GM23248 (cell line): ENCODE results near the gene PHLDA3. TPM values are rescaled to one million over a fixed set of nuclear protein-coding genes. Genes with fewer than 3 reads are reported as not detected.

Source experiments
- DNase-seq: peaks from one replicate; pipeline ENCODE4 v3.0.0-alpha.2; 2015
- H2AFZ ChIP-seq: fragments of 200-600 bp; sonication (generic); 2 replicates; pipeline ENCODE4 v1.6.1; 2016; ENCODE audit warnings: antibody characterized with exemption
- H3F3A ChIP-seq: fragments of 200-600 bp; sonication (generic); 2 replicates; pipeline ENCODE4 v1.6.1; 2016; ENCODE audit warnings: mild to moderate bottlenecking, antibody characterized with exemption, mixed run types; ENCODE audit not compliant: insufficient read depth
- H3K27ac ChIP-seq: fragments of 200-600 bp; sonication (generic); 2 replicates; pipeline ENCODE4 v1.5.1; 2016; ENCODE audit warnings: mild to moderate bottlenecking
- H3K27me3 ChIP-seq: fragments of 200-600 bp; sonication (generic); replicated peaks from 2 replicates; pipeline ENCODE4 v1.6.1; 2016; ENCODE audit warnings: mild to moderate bottlenecking; ENCODE audit not compliant: insufficient read depth
- H3K36me3 ChIP-seq: fragments of 200-600 bp; sonication (generic); 2 replicates; pipeline ENCODE4 v1.6.1; 2016; ENCODE audit warnings: low read depth, mild to moderate bottlenecking
- H3K4me1 ChIP-seq: fragments of 200-600 bp; sonication (generic); 2 replicates; pipeline ENCODE4 v1.6.1; 2016; ENCODE audit warnings: mild to moderate bottlenecking; ENCODE audit not compliant: insufficient read depth
- H3K4me2 ChIP-seq: fragments of 200-600 bp; sonication (generic); one replicate; pipeline ENCODE4 v1.6.1; 2016; ENCODE audit warnings: mild to moderate bottlenecking; ENCODE audit not compliant: unreplicated experiment
- H3K4me3 ChIP-seq: fragments of 200-600 bp; sonication (generic); 2 replicates; pipeline ENCODE4 v1.5.1; 2016; ENCODE audit warnings: mild to moderate bottlenecking
- H3K79me2 ChIP-seq: fragments of 200-600 bp; sonication (generic); 2 replicates; pipeline ENCODE4 v1.6.1; 2016; ENCODE audit warnings: mild to moderate bottlenecking; ENCODE audit not compliant: insufficient read depth
- H3K9ac ChIP-seq: fragments of 200-600 bp; sonication (generic); 2 replicates; pipeline ENCODE4 v1.6.1; 2016; ENCODE audit warnings: mild to moderate bottlenecking
- H3K9me2 ChIP-seq: fragments of 200-600 bp; sonication (generic); 2 replicates; pipeline ENCODE4 v1.6.1; 2016; ENCODE audit warnings: mixed run types, mild to moderate bottlenecking, moderate library complexity; ENCODE audit not compliant: insufficient read depth
- H3K9me3 ChIP-seq: fragments of 200-600 bp; sonication (generic); one replicate; pipeline ENCODE4 v1.6.1; 2017; ENCODE audit warnings: low read depth
- H4K20me1 ChIP-seq: fragments of 200-600 bp; sonication (generic); 2 replicates; pipeline ENCODE4 v1.6.0; 2016; ENCODE audit not compliant: insufficient read depth
- EZH2 ChIP-seq: fragments of 200-600 bp; sonication (generic); IDR thresholded peaks from 2 replicates; pipeline ENCODE4 v1.6.1; 2018; ENCODE audit warnings: antibody characterized with exemption, mild to moderate bottlenecking; ENCODE audit not compliant: insufficient read depth, poor library complexity, severe bottlenecking
- EZH2phosphoT487 ChIP-seq: fragments of 200-600 bp; sonication (generic); IDR thresholded peaks from 2 replicates; pipeline ENCODE4 v1.6.1; 2018; ENCODE audit warnings: antibody characterized with exemption, moderate library complexity, mild to moderate bottlenecking, low read depth; ENCODE audit not compliant: insufficient read depth
- WGBS, 2 experiments: methylation state at CpG; one replicate each; pipeline ENCODE4 v1.1.6; 2015 to 2017; ENCODE audit warnings: low lambda C conversion rate in 2 of 2, low coverage in 1 of 2; ENCODE audit errors: missing lambda C conversion rate in 2 of 2; 5-methylcytosine and 5-hydroxymethylcytosine counted together
- in situ Hi-C: fragments of 300-500 bp; cut with MboI; formaldehyde crosslinking; loops from 2 replicates; pipeline ENCODE4 v1.15.0; 2020
- polyA plus RNA-seq: library from polyadenylated mRNA; unstranded; fragments of >200 nt; fragmentation: Nextera tagmentation; extraction: Ambion mirVana; gene quantifications from 2 replicates; pipeline ENCODE4 v1.2.1, GENCODE V29; 2016
- total RNA-seq: library from RNA; depleted of rRNA; stranded (reverse); fragments of >200 nt; shearing (Covaris generic); gene quantifications from 2 replicates; pipeline ENCODE4 v1.2.3, GENCODE V29; 2014

PHLDA3 gene
- total and polyA plus RNA-seq, 2 experiments from 2014 or later, result 112 to 162 TPM

DNA sequence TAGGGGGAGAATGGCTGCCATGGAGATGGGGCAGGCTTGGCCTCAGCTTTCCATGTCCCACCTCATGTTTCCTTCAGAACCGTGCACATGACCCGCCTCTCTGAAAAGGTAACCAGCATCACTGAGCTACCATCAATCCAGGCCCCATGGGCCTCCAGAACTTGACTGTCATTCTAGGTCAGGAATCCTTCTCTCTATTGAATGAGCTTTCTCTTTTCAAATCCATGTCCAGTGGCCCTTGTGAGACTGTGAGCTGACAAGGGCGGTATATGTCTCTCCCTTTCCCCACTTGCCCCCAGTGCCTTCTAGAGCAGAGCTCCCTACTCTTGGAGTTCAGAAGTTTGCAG, 33.5 kb upstream of the PHLDA3 start:
- H3K9ac ChIP-seq, result peak overlapping the region; percentile 93
- WGBS, 2 experiments, result 84 to 89% methylated on average over 3 of the region's 3 CpGs
- no peaks in the 10 kb centered on the region for H4K20me1 ChIP-seq
- in situ Hi-C loops, result no loop called here
- TF ChIP-seq EZH2 (no peak), EZH2phosphoT487 (no peak)
- H3F3A ChIP-seq, result peaks cover 52% of the 10 kb centered on the region
- peaks cover 58% of the 10 kb centered on the region for H3K4me1 ChIP-seq
- H2AFZ ChIP-seq, result no peak overlapping the region
- peaks cover 5% of the 10 kb centered on the region; the same call in 1 of the 2 replicates for H3K36me3 ChIP-seq
- peak overlapping the region; percentile 100 for H3K4me2 ChIP-seq
- no peaks in the 10 kb centered on the region for H3K9me3 ChIP-seq
- peak; percentile 0 for DNase-seq
- H3K27me3 ChIP-seq, result no peaks in the 10 kb centered on the region
- H3K9me2 ChIP-seq, result no peaks in the 10 kb centered on the region
- H3K4me3 ChIP-seq, result no peak overlapping the region
- peaks cover 97% of the 10 kb centered on the region for H3K79me2 ChIP-seq
- H3K27ac ChIP-seq, result peak overlapping the region; percentile 97

GRCh38 chr1:201501812-201502510, 33.0 kb upstream of the PHLDA3 start:
- Histone ChIP-seq H3K27me3 (no peaks in the 10 kb centered on the region), H3K36me3 (peaks cover 8% of the 10 kb centered on the region; the same call in 1 of the 2 replicates), H3K4me2 (peak overlapping the region; percentile 6), H3K9ac (peak overlapping the region; percentile 93; the same call in 1 of the 2 replicates), H2AFZ (no peak overlapping the region), H3K4me3 (no peak overlapping the region), H3K9me2 (no peaks in the 10 kb centered on the region), H3F3A (peaks cover 52% of the 10 kb centered on the region), H3K9me3 (no peaks in the 10 kb centered on the region), H3K27ac (peak overlapping the region; percentile 97), H3K79me2 (peaks cover 97% of the 10 kb centered on the region), H4K20me1 (no peaks in the 10 kb centered on the region), H3K4me1 (peaks cover 54% of the 10 kb centered on the region)
- 83 to 92% methylated on average over 9 to 10 of the region's 10 CpGs for WGBS, 2 experiments
- peak; percentile 1 for DNase-seq
- in situ Hi-C loops, result no loop called here
- TF ChIP-seq EZH2phosphoT487, result no peak

GRCh38 chr1:201501144-201501543, 32.2 kb upstream of the PHLDA3 start:
- Histone ChIP-seq H3K9ac (peak overlapping the region; percentile 27; the same call in 1 of the 2 replicates), H3K4me2 (peak overlapping the region; percentile 10), H2AFZ (no peak overlapping the region), H3K27ac (peak overlapping the region; percentile 56), H3K4me1 (peaks cover 61% of the 10 kb centered on the region), H3K36me3 (peaks cover 8% of the 10 kb centered on the region; the same call in 1 of the 2 replicates), H3K79me2 (peaks cover 97% of the 10 kb centered on the region), H3F3A (peaks cover 54% of the 10 kb centered on the region), H3K9me2 (no peaks in the 10 kb centered on the region), H4K20me1 (no peaks in the 10 kb centered on the region), H3K27me3 (no peaks in the 10 kb centered on the region), H3K4me3 (no peak overlapping the region), H3K9me3 (no peaks in the 10 kb centered on the region)
- in situ Hi-C loops, result no loop called here
- WGBS, 2 experiments, result 86% methylated on average over 8 of the region's 8 CpGs
- peak; percentile 76 for DNase-seq
- TF ChIP-seq EZH2phosphoT487, result no peak
- TF ChIP-seq EZH2, result no peak

- no peak overlapping the region for H2AFZ ChIP-seq
- H3F3A ChIP-seq, result peaks cover 54% of the 10 kb centered on the region
- TF ChIP-seq EZH2 (no peak), EZH2phosphoT487 (no peak)
- H3K27me3 ChIP-seq, result no peaks in the 10 kb centered on the region
- H4K20me1 ChIP-seq, result no peaks in the 10 kb centered on the region
- H3K9me2 ChIP-seq, result no peaks in the 10 kb centered on the region
- peaks cover 8% of the 10 kb centered on the region; the same call in 1 of the 2 replicates for H3K36me3 ChIP-seq
- WGBS, 2 experiments, result 50 to 60% methylated on average over 4 of the region's 4 CpGs
- H3K79me2 ChIP-seq, result peaks cover 97% of the 10 kb centered on the region
- peak overlapping the region; percentile 5; the same call in 1 of the 2 replicates for H3K9ac ChIP-seq
- H3K27ac ChIP-seq, result peak overlapping the region; percentile 56
- DNase-seq, result peak; percentile 28
- H3K4me3 ChIP-seq, result no peak overlapping the region
- peaks cover 65% of the 10 kb centered on the region for H3K4me1 ChIP-seq
- in situ Hi-C loops, result no loop called here
- H3K4me2 ChIP-seq, result peak overlapping the region; percentile 10
- no peaks in the 10 kb centered on the region for H3K9me3 ChIP-seq
Observed at GRCh38 chr1:201500670-201501120, 31.7 kb upstream of the PHLDA3 start.
